GM18861 (cell line): ENCODE results near the gene GRB2.

Source experiments
- ATAC-seq: cut with Tn5 transposase; IDR thresholded peaks from one replicate; pipeline ENCODE4 v1.9.1; 2021; ENCODE audit not compliant: unreplicated experiment

The GRB2 gene

GRCh38 chr17:75414488-75414887 is 9.0 kb upstream of the GRB2 start:
- ATAC-seq: no peak

GRCh38 chr17:75412455-75413317 is 7.2 kb upstream of the GRB2 start:
- ATAC-seq: no peak

GRCh38 chr17:75411328-75412067 is 6.0 kb upstream of the GRB2 start:
- ATAC-seq: no peak

- no peak for ATAC-seq
Observed at GRCh38 chr17:75410141-75410540, 4.7 kb upstream of the GRB2 start.

- no peak for ATAC-seq
Observed at GRCh38 chr17:75407655-75408352, 2.3 kb upstream of the GRB2 start.

- ATAC-seq: peak; percentile 4
Observed at GRCh38 chr17:75406222-75406615, 741 bp upstream of the GRB2 start.

GRCh38 chr17:75404731-75405364 is 630 bp downstream of the GRB2 start:
- ATAC-seq: peak; percentile 10

- ATAC-seq: no peak
Observed at GRCh38 chr17:75404223-75404730, 1.2 kb downstream of the GRB2 start.

- no peak for ATAC-seq
Observed at GRCh38 chr17:75403131-75403530, 2.3 kb downstream of the GRB2 start.

- ATAC-seq: no peak
Observed at GRCh38 chr17:75402026-75402425, 3.5 kb downstream of the GRB2 start.

- no peak for ATAC-seq
Observed at GRCh38 chr17:75400326-75400939, 5.0 kb downstream of the GRB2 start.

GRCh38 chr17:75398279-75398678 is 7.2 kb downstream of the GRB2 start:
- ATAC-seq: no peak

- ATAC-seq: no peak
Observed at GRCh38 chr17:75397217-75397616, 8.3 kb downstream of the GRB2 start.

- ATAC-seq: no peak
Observed at GRCh38 chr17:75396796-75397195, 8.7 kb downstream of the GRB2 start.

- no peak for ATAC-seq
Observed at GRCh38 chr17:75396025-75396424, 9.5 kb downstream of the GRB2 start.

- no peak for ATAC-seq
Observed at GRCh38 chr17:75394332-75394918, 11.1 kb downstream of the GRB2 start.

GRCh38 chr17:75393523-75394331 is 11.8 kb downstream of the GRB2 start:
- no peak for ATAC-seq

- ATAC-seq: no peak
Observed at GRCh38 chr17:75392559-75392958, 12.9 kb downstream of the GRB2 start.

GRCh38 chr17:75390982-75391381 is 14.5 kb downstream of the GRB2 start:
- no peak for ATAC-seq
